HepG2 (cell line): ENCODE results near the gene B4GALT1. TPM values are rescaled to one million over a fixed set of nuclear protein-coding genes. Genes with fewer than 3 reads are reported as not detected.
A peak's percentile ranks its signal among the peaks of the same experiment; 100 is the strongest.

Source experiments
- ATAC-seq: fragments of 200-7000 bp; cut with Tn5 transposase; 3 replicates; pipeline ENCODE4 v1.9.1; 2020; ENCODE audit warnings: mild to moderate bottlenecking, moderate library complexity
- BruUV-seq: library from RNA; stranded (reverse); fragments of 400-500 nt; replicated peaks from 2 replicates; lab custom pipeline; 2021; lab: Mats Ljungman, UMichigan
- CTCF ChIA-PET: fragments of 300-600 bp; formaldehyde crosslinking; extraction: SDS; loops from one replicate; lab custom pipeline; 2021; ENCODE audit warnings: low total read pairs, inconsistent platforms, low intra/inter-chr PET ratio; lab: Yijun Ruan, JAX
- POLR2A ChIA-PET: fragments of 350-600 bp; sonication (Branson Sonifier 250); formaldehyde crosslinking; loops from one replicate; lab custom pipeline; 2020; ENCODE audit warnings: antibody characterized with exemption, inconsistent platforms; lab: Yijun Ruan, JAX
- DNase-seq: peaks from one replicate; pipeline ENCODE4 v3.0.0-alpha.2; 2015; ENCODE audit warnings: low spot score
- FAIRE-seq: peaks from 3 replicates; lab custom pipeline; 2011; peaks lifted over from hg19 to GRCh38; lab: Jason Lieb, UNC
- H2AFZ ChIP-seq: one replicate; pipeline ENCODE4 v1.6.1; 2011; ENCODE audit warnings: low read length, inconsistent platforms
- H3K27ac ChIP-seq: fragments of 300-600 bp; 3 replicates; pipeline ENCODE4 v1.8.0; 2011; ENCODE audit warnings: mixed run types, mild to moderate bottlenecking, mixed read lengths, low read length, inconsistent platforms; ENCODE audit not compliant: insufficient read depth; ENCODE audit errors: extremely low read length
- H3K27me3 ChIP-seq, 2 experiments: fragments of 200-600 bp in 1 of 2; 2 replicates in 1 of 2; 3 replicates in 1 of 2; pipeline versions ENCODE4 v1.6.0 to v1.8.0; 2011; ENCODE audit warnings: low read length in 2 of 2, mild to moderate bottlenecking in 2 of 2, moderate library complexity in 2 of 2, inconsistent platforms in 1 of 2; ENCODE audit not compliant: insufficient read depth in 2 of 2, control insufficient read depth in 1 of 2
- H3K36me3 ChIP-seq, 2 experiments: fragments of 200-600 bp in 1 of 2; replicated peaks in 1 of 2; 2 replicates in 1 of 2; 3 replicates in 1 of 2; pipeline versions ENCODE4 v1.5.1 to v1.8.0; 2011; ENCODE audit warnings: low read length in 2 of 2, inconsistent platforms in 1 of 2; ENCODE audit not compliant: insufficient read depth in 2 of 2, control insufficient read depth in 1 of 2
- H3K4me1 ChIP-seq: 2 replicates; pipeline ENCODE4 v1.5.1; 2012; ENCODE audit warnings: low read length, inconsistent platforms; ENCODE audit not compliant: insufficient read depth
- H3K4me2 ChIP-seq: 2 replicates; pipeline ENCODE4 v1.6.0; 2011; ENCODE audit warnings: low read depth, low read length, inconsistent platforms
- H3K4me3 ChIP-seq, 3 experiments: fragments of 200-600 bp in 1 of 3; sonication (generic), shearing (Covaris generic) in 1 of 3; replicated peaks in 1 of 3; 2 replicates each; pipeline ENCODE4 v1.5.1; 2011 to 2016; ENCODE audit warnings: low read length in 3 of 3, inconsistent platforms in 2 of 3, low read depth in 2 of 3, mild to moderate bottlenecking in 2 of 3, control low read depth in 1 of 3, mixed read lengths in 1 of 3; ENCODE audit not compliant: insufficient read depth in 1 of 3
- H3K79me2 ChIP-seq: one replicate; pipeline ENCODE4 v1.6.1; 2011; ENCODE audit warnings: low read length, inconsistent platforms; ENCODE audit not compliant: insufficient read depth
- H3K9ac ChIP-seq: 2 replicates; pipeline ENCODE4 v1.6.0; 2011; ENCODE audit warnings: mild to moderate bottlenecking, low read depth, low read length, inconsistent platforms; ENCODE audit not compliant: insufficient read depth
- H3K9me3 ChIP-seq: 2 replicates; pipeline ENCODE4 v1.5.1; 2012; ENCODE audit warnings: mild to moderate bottlenecking, low read length
- H4K20me1 ChIP-seq: 2 replicates; pipeline ENCODE4 v1.6.0; 2011; ENCODE audit warnings: inconsistent platforms, mild to moderate bottlenecking, low read length, moderate library complexity; ENCODE audit not compliant: insufficient read depth
- ASH2L ChIP-seq: fragments of 300-600, 200-600 bp; sonication (generic); IDR thresholded peaks from 2 replicates; pipeline ENCODE4 v1.7.0; 2017; ENCODE audit warnings: low read depth, mild to moderate bottlenecking, moderate library complexity, mixed read lengths, low read length; ENCODE audit not compliant: insufficient read length
- ATF4 ChIP-seq, 2 experiments: fragments of 450-650 bp in 1 of 2; sonication (generic) in 1 of 2; formaldehyde crosslinking; IDR thresholded peaks; 2 replicates each; pipeline versions ENCODE4 v1.5.0 to v1.8.0; 2020 to 2022; ENCODE audit warnings: mild to moderate bottlenecking in 1 of 2, missing genetic modification reagents in 1 of 2
- GMEB1 ChIP-seq: sonication (generic); formaldehyde crosslinking; IDR thresholded peaks from 2 replicates; pipeline ENCODE4 v1.5.1; 2020; ENCODE audit warnings: missing genetic modification reagents, mild to moderate bottlenecking, borderline replicate concordance
- HES4 ChIP-seq: sonication (generic); formaldehyde crosslinking; IDR thresholded peaks from 2 replicates; pipeline ENCODE4 v1.9.0; 2021; ENCODE audit warnings: mild to moderate bottlenecking, missing genetic modification reagents, borderline replicate concordance
- PAF1 ChIP-seq: IDR thresholded peaks from 2 replicates; pipeline ENCODE4 v1.6.1; 2016; ENCODE audit warnings: missing genetic modification reagents, missing compliant biosample characterization
- RBM39 ChIP-seq: fragments of 200-400 bp; formaldehyde crosslinking; IDR thresholded peaks from one replicate; pipeline ENCODE4 v1.6.1; 2018; ENCODE audit warnings: antibody characterized with exemption, mild to moderate bottlenecking, low read depth, low read length; ENCODE audit not compliant: poor library complexity, severe bottlenecking
- SOX13 ChIP-seq, 3 experiments: fragments of 450-650 bp in 1 of 3; sonication (generic) in 1 of 3; formaldehyde crosslinking in 1 of 3; IDR thresholded peaks in 2 of 3; conservative IDR thresholded peaks in 1 of 3; 2 replicates each; pipeline versions ENCODE4 v1.5.0 to v1.6.1; 2016 to 2020; ENCODE audit warnings: antibody characterized with exemption in 1 of 3, mild to moderate bottlenecking in 1 of 3, missing compliant biosample characterization in 1 of 3, missing genetic modification reagents in 1 of 3, moderate library complexity in 1 of 3
- SP1 ChIP-seq, 2 experiments: fragments of 450-650 bp in 1 of 2; sonication (generic) in 1 of 2; formaldehyde crosslinking in 1 of 2; IDR thresholded peaks; 2 replicates each; pipeline versions ENCODE4 v1.4.0 to v1.6.1; 2016 to 2020; ENCODE audit warnings: missing genetic modification reagents in 1 of 2
- STAT6 ChIP-seq: sonication (generic); formaldehyde crosslinking; IDR thresholded peaks from 2 replicates; pipeline ENCODE4 v1.4.0; 2020; ENCODE audit warnings: missing genetic modification reagents, mild to moderate bottlenecking, borderline replicate concordance
- ZBTB7B ChIP-seq: sonication (generic); formaldehyde crosslinking; IDR thresholded peaks from 2 replicates; pipeline ENCODE4 v1.4.0; 2020; ENCODE audit warnings: missing genetic modification reagents
- ZNF563 ChIP-seq: sonication (generic); formaldehyde crosslinking; IDR thresholded peaks from 2 replicates; pipeline ENCODE4 v1.8.0; 2022; ENCODE audit warnings: mild to moderate bottlenecking, moderate library complexity, missing genetic modification reagents
- ZNF713 ChIP-seq: sonication (generic); formaldehyde crosslinking; IDR thresholded peaks from 2 replicates; pipeline ENCODE4 v1.4.0; 2020; ENCODE audit warnings: mild to moderate bottlenecking, missing genetic modification reagents
- WGBS: methylation state at CpG from one replicate; pipeline ENCODE4 v1.1.6; 2017; ENCODE audit warnings: low lambda C conversion rate; 5-methylcytosine and 5-hydroxymethylcytosine counted together
- in situ Hi-C: cut with HindIII; loops from 2 replicates; pipeline ENCODE4 v1.10.0; 2017; ENCODE audit warnings: low pct_unique_long_range_greater_than_20kb; ENCODE audit not compliant: extremely low pct_ligation_motif_present
- intact Hi-C: fragments of 100-400 bp; cut with micrococcal nuclease; formaldehyde crosslinking; loops from one replicate; pipeline ENCODE4 v1.10.0; 2022; ENCODE audit not compliant: unreplicated experiment
- polyA plus RNA-seq, 8 experiments: library from polyadenylated mRNA; depleted of rRNA in 3 of 8; stranded (reverse) in 7 of 8; unstranded in 1 of 8; fragments of >200 nt; fragmentation: Illumina TruSeq in 4 of 8; extraction: Trizol in 4 of 8; gene quantifications; 2 replicates each; pipeline versions ENCODE4 v1.2.1 to v1.2.3, GENCODE V29; 2011 to 2016; ENCODE audit warnings: low read depth in 4 of 8, missing spikeins in 1 of 8, mixed read lengths in 1 of 8; ENCODE audit not compliant: insufficient read depth in 1 of 8
- total RNA-seq, 5 experiments: library from RNA; depleted of rRNA; stranded (reverse); fragments of >200 nt; fragmentation: Illumina TruSeq; extraction: Trizol; gene quantifications; 2 replicates each; pipeline ENCODE4 v1.2.3, GENCODE V29; 2016; ENCODE audit warnings: low read depth in 1 of 5

Gene B4GALT1
- total and polyA plus RNA-seq, 2 of the 13 experiments (the other 11 are each of a cell fraction or from before 2014, with no cell fraction given): 15.7 to 33.5 TPM

- 0 out of 2 replicates have a peak, but pooled peaks have one; percentile 1 for TF ChIP-seq STAT6 (CRISPR knock-in tag)
- no peak for TF ChIP-seq PAF1 (CRISPR knock-in tag)
Observed at GRCh38 chr9:33167972-33168461, 881 bp upstream of the B4GALT1 start (continued).

GRCh38 chr9:33166231-33167083, 679 bp downstream of the B4GALT1 start:
- WGBS: 4% methylated on average over 4 of the region's 51 CpGs
- H3K4me1 ChIP-seq: peaks cover 72% of the 10 kb centered on the region
- H3K9me3 ChIP-seq: no peaks in the 10 kb centered on the region
- H3K4me3 ChIP-seq: peak overlapping the region; percentile 78 to 95 (median 85)
- peak overlapping the region; percentile 86 for H3K4me2 ChIP-seq
- DNase-seq (no peak), ATAC-seq (peak; percentile 35), FAIRE-seq (no peak)
- in situ Hi-C loops: no loop called here
- ChIA-PET POLR2A (interaction anchor here (0.8 to 2.7 kb wide), 12 partner anchors 8 to 142 kb away, joined by 3 to 26 read pairs (median 5); partner anchors contain the start of genes DNAJA1, NFX1 and SMU1), CTCF (no interaction called here)
- intact Hi-C loops: loop anchor here (1.0 to 5.0 kb wide), 3 partner anchors 34 to 124 kb away; partner anchors contain the start of genes NFX1 and SMU1
- no peaks in the 10 kb centered on the region for H3K36me3 ChIP-seq
- no peaks in the 10 kb centered on the region; a peak in 1 of 5 replicates for H3K27me3 ChIP-seq
- H2AFZ ChIP-seq: no peak overlapping the region
- H4K20me1 ChIP-seq: peaks cover 27% of the 10 kb centered on the region
- H3K79me2 ChIP-seq: peaks cover 51% of the 10 kb centered on the region
- H3K27ac ChIP-seq: peak overlapping the region; percentile 80
- TSS peak; percentile 93 for BruUV-seq
- peak overlapping the region; percentile 81 for H3K9ac ChIP-seq
- TF ChIP-seq RBM39 (peak; percentile 40), SOX13 (IDR thresholded peaks at IDR 0.05) (no peak), SOX13 (CRISPR knock-in tag; conservative IDR thresholded peaks at IDR 0.05 in 1 of 2, IDR thresholded peaks at IDR 0.05 in 1 of 2) (0 out of 4 replicates have a peak, but pooled peaks of 1 of the 2 experiments have one; percentile 4), GMEB1 (no peak), ZNF563 (CRISPR knock-in tag) (peak; percentile 80), ZBTB7B (CRISPR knock-in tag) (peak; percentile 18; the same call in 1 of the 2 replicates), HES4 (0 out of 2 replicates have a peak, but pooled peaks have one; percentile 32), ZNF713 (CRISPR knock-in tag) (no peak), ASH2L (no peak), ATF4 (CRISPR knock-in tag; IDR thresholded peaks at IDR 0.05) (peak in 1 of 2 experiments; percentile 65; a peak in 1 of 4 replicates), SP1 (IDR thresholded peaks at IDR 0.05) (no peak), SP1 (CRISPR knock-in tag; IDR thresholded peaks at IDR 0.05) (no peak)
